Measurements from ENCODE around the gene XPO4. TPM values are rescaled to one million over a fixed set of nuclear protein-coding genes. Genes with fewer than 3 reads are reported as not detected.

XPO4 gene
- total RNA-seq, 4 donors from 2014 or later, result 8.8 to 25.0 (median 18.6) TPM

GRCh38 chr13:20825477-20825875 lies 77.1 kb downstream of the XPO4 start:
- intact Hi-C loops (cut with DNase I), result loop anchor here (10.0 kb wide), 1 partner anchor 331 kb away; no protein-coding TSS in a partner anchor
- H3K4me1 ChIP-seq, result peaks cover 0 to 14% (median 0%) of the 10 kb centered on the region in 3 donors
- DNase-seq, result no peak
- H3K9me3 ChIP-seq, result no peaks in the 10 kb centered on the region
- no peaks in the 10 kb centered on the region for H3K27me3 ChIP-seq
- TF ChIP-seq, protein P1, sequence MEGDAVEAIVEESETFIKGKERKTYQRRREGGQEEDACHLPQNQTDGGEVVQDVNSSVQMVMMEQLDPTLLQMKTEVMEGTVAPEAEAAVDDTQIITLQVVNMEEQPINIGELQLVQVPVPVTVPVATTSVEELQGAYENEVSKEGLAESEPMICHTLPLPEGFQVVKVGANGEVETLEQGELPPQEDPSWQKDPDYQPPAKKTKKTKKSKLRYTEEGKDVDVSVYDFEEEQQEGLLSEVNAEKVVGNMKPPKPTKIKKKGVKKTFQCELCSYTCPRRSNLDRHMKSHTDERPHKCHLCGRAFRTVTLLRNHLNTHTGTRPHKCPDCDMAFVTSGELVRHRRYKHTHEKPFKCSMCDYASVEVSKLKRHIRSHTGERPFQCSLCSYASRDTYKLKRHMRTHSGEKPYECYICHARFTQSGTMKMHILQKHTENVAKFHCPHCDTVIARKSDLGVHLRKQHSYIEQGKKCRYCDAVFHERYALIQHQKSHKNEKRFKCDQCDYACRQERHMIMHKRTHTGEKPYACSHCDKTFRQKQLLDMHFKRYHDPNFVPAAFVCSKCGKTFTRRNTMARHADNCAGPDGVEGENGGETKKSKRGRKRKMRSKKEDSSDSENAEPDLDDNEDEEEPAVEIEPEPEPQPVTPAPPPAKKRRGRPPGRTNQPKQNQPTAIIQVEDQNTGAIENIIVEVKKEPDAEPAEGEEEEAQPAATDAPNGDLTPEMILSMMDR (IDR thresholded peaks at IDR 0.05), result no peak
- TF ChIP-seq POLR2A (IDR thresholded peaks at IDR 0.05), result no peak
- H3K36me3 ChIP-seq, result peaks cover 0 to 6% (median 0%) of the 10 kb centered on the region in 3 donors
- peak overlapping the region in 1 of 4 donors; percentile 14 for H3K27ac ChIP-seq
- 24 to 33% methylated on average over 3 of the region's 3 CpGs for WGBS, 2 donors
- H3K4me3 ChIP-seq, result no peak overlapping the region

GRCh38 chr13:20824762-20825476 lies 77.6 kb downstream of the XPO4 start:
- H3K27ac ChIP-seq, result peak overlapping the region in 1 of 4 donors; percentile 14
- no peak overlapping the region for H3K4me3 ChIP-seq
- WGBS, 2 donors, result 64 to 87% methylated on average over 5 of the region's 5 CpGs
- TF ChIP-seq, protein P1 (IDR thresholded peaks at IDR 0.05), result no peak
- TF ChIP-seq POLR2A (IDR thresholded peaks at IDR 0.05), result no peak
- peaks cover 0 to 12% (median 0%) of the 10 kb centered on the region in 3 donors for H3K36me3 ChIP-seq
- H3K27me3 ChIP-seq, result no peaks in the 10 kb centered on the region
- peaks cover 0 to 14% (median 0%) of the 10 kb centered on the region in 3 donors for H3K4me1 ChIP-seq
- DNase-seq, result no peak
- no peaks in the 10 kb centered on the region for H3K9me3 ChIP-seq
- intact Hi-C loops (cut with DNase I), result loop anchor here (10.0 kb wide), 1 partner anchor 330 kb away; no protein-coding TSS in a partner anchor

GRCh38 chr13:20823071-20823470 lies 79.5 kb downstream of the XPO4 start:
- 95 to 100% methylated on average over 1 of the region's 1 CpG for WGBS, 2 donors
- H3K27me3 ChIP-seq, result no peaks in the 10 kb centered on the region
- H3K4me1 ChIP-seq, result peaks cover 0 to 4% (median 0%) of the 10 kb centered on the region in 3 donors
- H3K9me3 ChIP-seq, result no peaks in the 10 kb centered on the region
- TF ChIP-seq, protein P1 (IDR thresholded peaks at IDR 0.05), result no peak
- TF ChIP-seq POLR2A (IDR thresholded peaks at IDR 0.05), result no peak
- peaks cover 0 to 27% (median 0%) of the 10 kb centered on the region in 3 donors for H3K36me3 ChIP-seq
- intact Hi-C loops (cut with DNase I), result loop anchor here (10.0 kb wide), 1 partner anchor 328 kb away; no protein-coding TSS in a partner anchor
- DNase-seq, result no peak
- H3K4me3 ChIP-seq, result no peak overlapping the region
- H3K27ac ChIP-seq, result no peak overlapping the region

DNA sequence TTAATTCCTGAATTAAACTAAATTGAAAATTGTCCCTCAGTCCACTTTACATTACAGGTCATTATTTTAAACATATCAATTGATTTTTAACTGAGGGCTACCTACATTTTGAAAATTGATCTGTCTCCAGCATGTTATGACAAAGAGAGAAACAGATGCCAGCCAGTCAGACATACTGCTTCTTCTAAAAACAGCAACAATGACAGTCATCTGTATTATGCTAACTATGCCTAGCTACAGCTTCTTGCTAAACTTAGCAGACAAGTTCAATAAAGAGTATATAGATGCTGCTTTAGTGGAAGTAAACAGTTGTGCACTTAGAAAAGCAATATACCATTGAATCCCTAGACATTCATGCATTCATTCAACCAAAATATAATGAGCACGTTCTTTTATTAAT lies 80.1 kb downstream of the XPO4 start:
- Histone ChIP-seq H3K4me1 (no peaks in the 10 kb centered on the region), H3K9me3 (no peaks in the 10 kb centered on the region), H3K4me3 (no peak overlapping the region), H3K36me3 (peaks cover 0 to 34% (median 0%) of the 10 kb centered on the region in 3 donors), H3K27me3 (no peaks in the 10 kb centered on the region), H3K27ac (no peak overlapping the region)
- no peak for DNase-seq
- WGBS, 2 donors, result 91 to 100% methylated on average over 1 of the region's 1 CpG
- TF ChIP-seq, protein P1 (IDR thresholded peaks at IDR 0.05), result no peak
- TF ChIP-seq POLR2A (IDR thresholded peaks at IDR 0.05), result no peak
- intact Hi-C loops (cut with DNase I), result loop anchor here (10.0 kb wide), 1 partner anchor 328 kb away; no protein-coding TSS in a partner anchor

DNA sequence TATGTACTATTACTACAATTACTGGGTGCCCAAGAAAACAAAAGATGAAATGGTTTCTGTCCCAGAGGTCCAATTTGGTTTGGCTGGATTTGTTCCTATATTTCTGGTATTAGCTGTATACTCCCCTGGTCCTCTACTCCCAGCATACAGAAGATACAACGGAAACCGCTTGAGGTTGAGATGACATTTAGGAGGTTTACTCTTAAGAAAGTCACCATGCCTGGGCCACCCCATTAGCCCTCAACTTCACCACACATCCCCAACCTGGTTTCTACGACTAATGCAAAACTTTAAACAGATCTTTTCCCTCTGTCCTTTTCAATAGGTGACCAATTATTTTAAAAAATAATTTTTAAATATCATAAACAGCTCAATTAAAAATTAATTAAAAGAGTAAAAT lies 82.8 kb downstream of the XPO4 start:
- TF ChIP-seq, protein P1 (IDR thresholded peaks at IDR 0.05), result no peak
- TF ChIP-seq POLR2A (IDR thresholded peaks at IDR 0.05), result no peak
- no peak overlapping the region for H3K4me3 ChIP-seq
- H3K27me3 ChIP-seq, result no peaks in the 10 kb centered on the region
- DNase-seq, result no peak
- peaks cover 0 to 35% (median 0%) of the 10 kb centered on the region in 3 donors for H3K36me3 ChIP-seq
- H3K9me3 ChIP-seq, result no peaks in the 10 kb centered on the region
- no peak overlapping the region for H3K27ac ChIP-seq
- WGBS, 2 donors, result 96 to 97% methylated on average over 3 of the region's 3 CpGs
- intact Hi-C loops (cut with DNase I), result loop anchor here (10.0 kb wide), 1 partner anchor 325 kb away; no protein-coding TSS in a partner anchor
- peaks cover 0 to 6% (median 4%) of the 10 kb centered on the region in 3 donors for H3K4me1 ChIP-seq
